ENCODE data around the gene ROBO1.

GRCh38 chr3:78871048-78871447, 896.8 kb downstream of the ROBO1 start:
- TF ChIP-seq CTCF (IDR thresholded peaks at IDR 0.05; ENCODE audit: insufficient read depth, low read length, poor library complexity, severe bottlenecking): no peak
- no peak for TF ChIP-seq EZH2phosphoT487 (conservative IDR thresholded peaks at IDR 0.05; ENCODE audit: low read length)
